ENCODE measurements around the gene ASMT.

DNA sequence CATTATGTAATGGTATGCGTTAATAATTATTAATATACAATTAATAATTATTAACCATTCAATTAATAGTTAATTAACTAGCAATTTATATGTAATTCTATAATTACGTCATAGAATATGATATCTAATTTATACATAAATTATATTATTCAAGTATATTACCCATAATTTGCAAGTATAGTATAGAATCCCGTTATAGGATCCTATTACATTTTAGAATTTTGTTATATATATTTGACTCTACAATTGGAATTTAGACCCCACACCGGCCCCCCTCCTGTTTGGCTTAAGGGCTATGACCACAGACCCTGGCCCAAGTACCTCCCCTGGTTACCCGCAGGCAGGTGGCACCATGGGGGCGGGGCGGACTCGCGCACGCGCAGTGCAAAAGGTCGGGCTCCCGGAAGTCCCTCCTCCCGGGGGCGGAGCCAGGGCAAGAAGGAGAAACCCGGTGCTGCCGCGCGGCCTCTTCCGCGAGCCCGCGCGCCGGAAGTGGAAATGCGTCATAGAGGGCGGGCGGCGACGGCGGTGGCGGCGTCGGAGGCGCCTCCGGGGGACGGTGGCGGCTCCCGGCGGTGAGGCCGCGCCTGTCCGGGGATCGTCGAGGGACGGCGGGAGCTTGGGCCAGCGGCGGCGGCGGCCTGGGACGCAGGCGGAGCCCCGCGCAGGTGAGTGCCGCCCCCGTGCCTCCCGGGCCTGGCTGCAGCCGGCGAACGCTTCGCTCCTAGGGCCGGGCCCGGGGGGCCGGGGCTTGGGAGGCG, 23.6 kb upstream of the ASMT start, which contains the start of gene AKAP17A:
- TF ChIP-seq CTCF (conservative IDR thresholded peaks at IDR 0.05 in 1 of 2, IDR thresholded peaks at IDR 0.05 in 1 of 2; ENCODE audit: low read depth in 1 of 2, low read length in 2 of 2) (no peak), EZH2 (IDR thresholded peaks at IDR 0.05; ENCODE audit: low read length, missing control alignments) (no peak)

Measured in fibroblast of lung (primary cell).